Omental fat pad (tissue), 4 donors: Measurements from ENCODE around the gene RTTN. TPM values are rescaled to one million over a fixed set of nuclear protein-coding genes. Genes with fewer than 3 reads are reported as not detected.

Source experiments
- ATAC-seq: fragments of 150-250 bp; one replicate; pipeline ENCODE4 v1.9.1; 2016; ENCODE audit warnings: mild to moderate bottlenecking, moderate library complexity; ENCODE audit not compliant: low FRiP score
- DNase-seq: peaks from one replicate; pipeline ENCODE4 v3.0.0-alpha.2; 2019; ENCODE audit warnings: low spot score
- CTCF ChIP-seq, 3 donors: fragments of 450-650 bp; IDR thresholded peaks; one replicate each; pipeline ENCODE4 v1.5.1; 2016 to 2017; ENCODE audit warnings: antibody characterized with exemption in 3 of 3, mild to moderate bottlenecking in 3 of 3, moderate library complexity in 2 of 3
- total RNA-seq, 4 donors: library from RNA; depleted of rRNA; stranded (reverse); fragments of >200 nt; gene quantifications; one replicate each; pipeline ENCODE4 v1.1.0, GENCODE V29; 2016

Gene RTTN
- total RNA-seq, 4 donors from 2014 or later, result 9.7 to 23.5 (median 11.0) TPM

- no peak for ATAC-seq
- TF ChIP-seq CTCF (IDR thresholded peaks at IDR 0.05), result no peak
- DNase-seq, result no peak
Measured at GRCh38 chr18:70142001-70142400, 63.5 kb downstream of the RTTN start.

GRCh38 chr18:70139138-70139537, 66.3 kb downstream of the RTTN start:
- TF ChIP-seq CTCF (IDR thresholded peaks at IDR 0.05), result no peak
- no peak for DNase-seq
- no peak for ATAC-seq

- TF ChIP-seq CTCF (IDR thresholded peaks at IDR 0.05), result no peak
- ATAC-seq, result no peak
- no peak for DNase-seq
Measured at GRCh38 chr18:70135604-70136003, 69.9 kb downstream of the RTTN start.

GRCh38 chr18:70132999-70133398, 72.5 kb downstream of the RTTN start:
- DNase-seq (no peak), ATAC-seq (no peak)
- TF ChIP-seq CTCF (IDR thresholded peaks at IDR 0.05), result no peak

- no peak for TF ChIP-seq CTCF (IDR thresholded peaks at IDR 0.05)
- ATAC-seq, result no peak
Measured at GRCh38 chr18:70128271-70128670, 77.2 kb downstream of the RTTN start.

GRCh38 chr18:70127359-70127758, 78.1 kb downstream of the RTTN start:
- DNase-seq, result no peak
- no peak for ATAC-seq
- TF ChIP-seq CTCF (IDR thresholded peaks at IDR 0.05), result no peak

More at GRCh38 chr18:70128271-70128670, 77.2 kb downstream of the RTTN start:
- DNase-seq, result no peak

- ATAC-seq (no peak), DNase-seq (no peak)
- no peak for TF ChIP-seq CTCF (IDR thresholded peaks at IDR 0.05)
Measured at GRCh38 chr18:70126832-70127231, 78.7 kb downstream of the RTTN start.
